Spinal cord (tissue), 10 donors: Measurements from ENCODE around the gene AGA. TPM values are rescaled to one million over a fixed set of nuclear protein-coding genes. Genes with fewer than 3 reads are reported as not detected.

Experiments
- DNase-seq, 6 donors: peaks; one replicate each; pipeline versions ENCODE4 v3.0.0 to v3.0.0-alpha.2; 2013 to 2015; ENCODE audit warnings: low spot score in 6 of 6, low read depth in 4 of 6
- H3K27ac ChIP-seq: one replicate; pipeline ENCODE4 v1.5.1; 2013; ENCODE audit warnings: low read depth, low read length, control low read depth
- H3K27me3 ChIP-seq: one replicate; pipeline ENCODE4 v1.6.1; 2013; ENCODE audit warnings: low read length; ENCODE audit not compliant: control insufficient read depth, insufficient read depth
- H3K36me3 ChIP-seq: one replicate; pipeline ENCODE4 v1.6.1; 2013; ENCODE audit warnings: low read length; ENCODE audit not compliant: control insufficient read depth, insufficient read depth
- H3K4me1 ChIP-seq: one replicate; pipeline ENCODE4 v1.6.1; 2013; ENCODE audit warnings: low read length; ENCODE audit not compliant: control insufficient read depth, insufficient read depth
- H3K4me3 ChIP-seq: one replicate; pipeline ENCODE4 v1.5.1; 2013; ENCODE audit warnings: low read depth, low read length, control low read depth
- H3K9me3 ChIP-seq: one replicate; pipeline ENCODE4 v1.6.1; 2013; ENCODE audit warnings: low read length; ENCODE audit not compliant: control insufficient read depth, insufficient read depth
- WGBS: methylation state at CpG from one replicate; pipeline ENCODE4 v1.1.5; 2013; ENCODE audit warnings: missing lambda C conversion rate; ENCODE audit not compliant: insufficient coverage; 5-methylcytosine and 5-hydroxymethylcytosine counted together
- polyA plus RNA-seq, 2 donors: library from polyadenylated mRNA; unstranded; fragments of 120-200 nt; gene quantifications; one replicate each; pipeline ENCODE4 v1.2.1, GENCODE V29; 2013; ENCODE audit not compliant: insufficient read length in 2 of 2
- total RNA-seq, 2 donors: library from RNA; depleted of rRNA in 1 of 2; stranded (reverse); fragments of 120-200 nt in 1 of 2; fragments of >200 nt in 1 of 2; gene quantifications; one replicate each; pipeline versions ENCODE4 v1.2.3 to v1.2.4, GENCODE V29; 2013 to 2014
- donor health status: healthy.

AGA gene
- total and polyA plus RNA-seq, 4 donors = 15.1 to 33.9 (median 18.4) TPM

GRCh38 chr4:177381762-177382310 is 60.4 kb downstream of the AGA start:
- no peak overlapping the region for H3K27ac ChIP-seq
- no peaks in the 10 kb centered on the region for H3K9me3 ChIP-seq
- H3K4me3 ChIP-seq = no peak overlapping the region
- H3K27me3 ChIP-seq = no peaks in the 10 kb centered on the region
- no peak for DNase-seq
- H3K4me1 ChIP-seq = no peaks in the 10 kb centered on the region
- no peaks in the 10 kb centered on the region for H3K36me3 ChIP-seq
- 95% methylated on average over 9 of the region's 13 CpGs for WGBS

Other genes starting within 250 kb of the AGA start
- gene NEIL3, start 132.6 kb downstream of the AGA start, total RNA-seq = 1 to 10 TPM; 2.9 to 5.5 TPM
- gene NEIL3, start 132.6 kb downstream of the AGA start, polyA plus RNA-seq = 1 to 10 TPM; 2.5 to 2.7 TPM